ENCODE measurements around the gene ADM2.

The ADM2 gene

GRCh38 chr22:50459496-50460140 lies 21.7 kb upstream of the ADM2 start:
- Histone ChIP-seq H3K27ac (ENCODE audit: low read length) (no peak overlapping the region), H3K4me1 (ENCODE audit: low read length) (no peaks in the 10 kb centered on the region), H4K20me1 (ENCODE audit: insufficient read depth, low read length) (no peaks in the 10 kb centered on the region), H3F3A (ENCODE audit: insufficient read depth, low read length) (no peaks in the 10 kb centered on the region), H3K9ac (ENCODE audit: low read length) (no peak overlapping the region), H3K27me3 (replicated peaks; ENCODE audit: insufficient read depth, low read length) (no peaks in the 10 kb centered on the region), H3K9me2 (replicated peaks; ENCODE audit: insufficient read depth, low read length) (no peaks in the 10 kb centered on the region), H3K9me3 (replicated peaks; ENCODE audit: insufficient read depth, low read length) (no peaks in the 10 kb centered on the region), H3K4me3 (ENCODE audit: low read length) (no peak overlapping the region), H3K36me3 (replicated peaks; ENCODE audit: insufficient read depth, low read length) (no peaks in the 10 kb centered on the region; the same call in none of the 2 replicates), H3K79me2 (ENCODE audit: low read length) (no peaks in the 10 kb centered on the region), H2AFZ (ENCODE audit: low read length) (no peak overlapping the region), H3K4me2 (ENCODE audit: low read depth, low read length) (no peak overlapping the region)
- DNase-seq = no peak
- no peak for TF ChIP-seq EZH2 (optimal IDR thresholded peaks at IDR 0.05; ENCODE audit: low read depth, low read length)
- no peak for TF ChIP-seq EZH2phosphoT487 (IDR thresholded peaks at IDR 0.05; ENCODE audit: low read length)
- no peak for TF ChIP-seq CTCF (IDR thresholded peaks at IDR 0.05; ENCODE audit: low read length)

GRCh38 chr22:50460938-50461337 lies 20.4 kb upstream of the ADM2 start:
- no peak overlapping the region for H3K4me2 ChIP-seq (ENCODE audit: low read depth, low read length)
- no peak overlapping the region for H3K9ac ChIP-seq (ENCODE audit: low read length)
- no peak for DNase-seq
- no peaks in the 10 kb centered on the region for H3K79me2 ChIP-seq (ENCODE audit: low read length)
- no peak overlapping the region for H3K27ac ChIP-seq (ENCODE audit: low read length)
- no peaks in the 10 kb centered on the region; the same call in none of the 2 replicates for H3K36me3 ChIP-seq (replicated peaks; ENCODE audit: insufficient read depth, low read length)
- H4K20me1 ChIP-seq (ENCODE audit: insufficient read depth, low read length) = no peaks in the 10 kb centered on the region
- H3F3A ChIP-seq (ENCODE audit: insufficient read depth, low read length) = no peaks in the 10 kb centered on the region
- no peaks in the 10 kb centered on the region for H3K27me3 ChIP-seq (replicated peaks; ENCODE audit: insufficient read depth, low read length)
- no peaks in the 10 kb centered on the region for H3K9me2 ChIP-seq (replicated peaks; ENCODE audit: insufficient read depth, low read length)
- H2AFZ ChIP-seq (ENCODE audit: low read length) = no peak overlapping the region
- TF ChIP-seq EZH2phosphoT487 (IDR thresholded peaks at IDR 0.05; ENCODE audit: low read length) (no peak), EZH2 (optimal IDR thresholded peaks at IDR 0.05; ENCODE audit: low read depth, low read length) (no peak), CTCF (IDR thresholded peaks at IDR 0.05; ENCODE audit: low read length) (no peak)
- H3K4me3 ChIP-seq (ENCODE audit: low read length) = no peak overlapping the region
- no peaks in the 10 kb centered on the region for H3K4me1 ChIP-seq (ENCODE audit: low read length)
- H3K9me3 ChIP-seq (replicated peaks; ENCODE audit: insufficient read depth, low read length) = no peaks in the 10 kb centered on the region

DNA sequence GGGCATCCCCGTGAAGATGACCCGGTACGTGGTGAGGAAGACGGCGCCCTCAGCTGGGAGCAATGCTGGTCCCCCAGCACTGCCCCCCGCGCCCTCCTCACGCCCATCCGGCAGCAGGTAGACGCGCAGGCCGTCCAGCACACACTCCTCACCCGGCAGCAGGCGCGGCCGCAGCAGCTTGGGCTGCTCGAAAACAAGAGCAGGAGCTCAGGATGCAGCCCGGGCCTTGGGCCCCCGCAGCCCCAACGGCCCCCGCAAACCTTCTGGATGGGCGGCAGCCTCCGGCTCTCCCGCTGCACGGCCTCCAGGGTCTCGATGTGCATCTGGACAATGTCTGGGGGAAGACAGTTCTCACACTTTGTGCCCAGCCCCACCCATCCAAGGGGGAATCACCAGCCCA lies 19.8 kb upstream of the ADM2 start:
- no peak overlapping the region for H3K4me2 ChIP-seq (ENCODE audit: low read depth, low read length)
- no peaks in the 10 kb centered on the region for H3K4me1 ChIP-seq (ENCODE audit: low read length)
- H3K9me2 ChIP-seq (replicated peaks; ENCODE audit: insufficient read depth, low read length) = no peaks in the 10 kb centered on the region
- no peak for DNase-seq
- H3K4me3 ChIP-seq (ENCODE audit: low read length) = no peak overlapping the region
- no peaks in the 10 kb centered on the region for H3F3A ChIP-seq (ENCODE audit: insufficient read depth, low read length)
- no peaks in the 10 kb centered on the region; the same call in none of the 2 replicates for H3K36me3 ChIP-seq (replicated peaks; ENCODE audit: insufficient read depth, low read length)
- no peak overlapping the region for H3K27ac ChIP-seq (ENCODE audit: low read length)
- no peaks in the 10 kb centered on the region for H3K79me2 ChIP-seq (ENCODE audit: low read length)
- H4K20me1 ChIP-seq (ENCODE audit: insufficient read depth, low read length) = no peaks in the 10 kb centered on the region
- no peaks in the 10 kb centered on the region for H3K27me3 ChIP-seq (replicated peaks; ENCODE audit: insufficient read depth, low read length)
- no peak overlapping the region for H2AFZ ChIP-seq (ENCODE audit: low read length)
- H3K9me3 ChIP-seq (replicated peaks; ENCODE audit: insufficient read depth, low read length) = no peaks in the 10 kb centered on the region
- no peak for TF ChIP-seq CTCF (IDR thresholded peaks at IDR 0.05; ENCODE audit: low read length)
- TF ChIP-seq EZH2 (optimal IDR thresholded peaks at IDR 0.05; ENCODE audit: low read depth, low read length) = no peak
- TF ChIP-seq EZH2phosphoT487 (IDR thresholded peaks at IDR 0.05; ENCODE audit: low read length) = no peak
- H3K9ac ChIP-seq (ENCODE audit: low read length) = no peak overlapping the region
